HCT116 (cell line): ENCODE results near the gene MEF2D.

Experiments used
- CBX3 ChIP-seq: IDR thresholded peaks from 2 replicates; pipeline ENCODE4 v1.6.1; 2012; ENCODE audit warnings: low read depth
- EZH2 ChIP-seq: fragments of 200-600 bp; sonication (generic); IDR thresholded peaks from 2 replicates; pipeline ENCODE4 v1.6.1; 2017; ENCODE audit warnings: antibody characterized with exemption, mixed run types
- EZH2phosphoT487 ChIP-seq: fragments of 200-600 bp; IDR thresholded peaks from 2 replicates; pipeline ENCODE4 v1.6.1; 2018; ENCODE audit warnings: antibody characterized with exemption, borderline replicate concordance
- JUND ChIP-seq: IDR thresholded peaks from 2 replicates; pipeline ENCODE4 v1.6.1; 2012
- POLR2A ChIP-seq: IDR thresholded peaks from 2 replicates; pipeline ENCODE4 v1.7.0; 2011; ENCODE audit warnings: borderline replicate concordance; ENCODE audit not compliant: insufficient read depth, insufficient read length; ENCODE audit errors: extremely low read depth
- POLR2AphosphoS5 ChIP-seq: IDR thresholded peaks from 2 replicates; pipeline ENCODE4 v1.6.1; 2011; ENCODE audit warnings: mild to moderate bottlenecking, low read depth, low read length, moderate library complexity
- SP1 ChIP-seq: IDR thresholded peaks from 2 replicates; pipeline ENCODE4 v1.6.1; 2012; ENCODE audit warnings: low read depth
- YY1 ChIP-seq: IDR thresholded peaks from 2 replicates; pipeline ENCODE4 v1.6.1; 2011; ENCODE audit warnings: low read length, low read depth, moderate library complexity, mild to moderate bottlenecking; ENCODE audit not compliant: insufficient replicate concordance; ENCODE audit errors: extremely low read depth
- ZFX ChIP-seq: fragments of 450-650 bp; IDR thresholded peaks from 2 replicates; pipeline ENCODE4 v1.6.1; 2017
- TF ChIP-seq, protein P1 (sequence below), 3 experiments: fragments of 200-600 bp in 1 of 3; sonication (generic) in 1 of 3; IDR thresholded peaks in 2 of 3; conservative IDR thresholded peaks in 1 of 3; 2 replicates each; pipeline ENCODE4 v1.5.1; 2012 to 2017; ENCODE audit warnings: low read depth in 2 of 3, low read length in 2 of 3, antibody characterized with exemption in 1 of 3, borderline replicate concordance in 1 of 3, control low read depth in 1 of 3, mild to moderate bottlenecking in 1 of 3, mixed read lengths in 1 of 3, mixed run types in 1 of 3, moderate library complexity in 1 of 3; ENCODE audit not compliant: insufficient read depth in 1 of 3
- TF ChIP-seq, protein P2 (sequence below): IDR thresholded peaks from 2 replicates; pipeline ENCODE4 v1.6.1; 2012
- TF ChIP-seq, protein P3 (sequence below): IDR thresholded peaks from 2 replicates; pipeline ENCODE4 v1.6.1; 2011; ENCODE audit warnings: mild to moderate bottlenecking, low read length, moderate library complexity; ENCODE audit not compliant: insufficient replicate concordance; ENCODE audit errors: extremely low read depth
- TF ChIP-seq, protein P4 (sequence below): IDR thresholded peaks from 2 replicates; pipeline ENCODE4 v1.6.1; 2012; ENCODE audit warnings: low read depth
- TF ChIP-seq, protein P5 (sequence below): IDR thresholded peaks from 2 replicates; pipeline ENCODE4 v1.6.1; 2012

DNA sequence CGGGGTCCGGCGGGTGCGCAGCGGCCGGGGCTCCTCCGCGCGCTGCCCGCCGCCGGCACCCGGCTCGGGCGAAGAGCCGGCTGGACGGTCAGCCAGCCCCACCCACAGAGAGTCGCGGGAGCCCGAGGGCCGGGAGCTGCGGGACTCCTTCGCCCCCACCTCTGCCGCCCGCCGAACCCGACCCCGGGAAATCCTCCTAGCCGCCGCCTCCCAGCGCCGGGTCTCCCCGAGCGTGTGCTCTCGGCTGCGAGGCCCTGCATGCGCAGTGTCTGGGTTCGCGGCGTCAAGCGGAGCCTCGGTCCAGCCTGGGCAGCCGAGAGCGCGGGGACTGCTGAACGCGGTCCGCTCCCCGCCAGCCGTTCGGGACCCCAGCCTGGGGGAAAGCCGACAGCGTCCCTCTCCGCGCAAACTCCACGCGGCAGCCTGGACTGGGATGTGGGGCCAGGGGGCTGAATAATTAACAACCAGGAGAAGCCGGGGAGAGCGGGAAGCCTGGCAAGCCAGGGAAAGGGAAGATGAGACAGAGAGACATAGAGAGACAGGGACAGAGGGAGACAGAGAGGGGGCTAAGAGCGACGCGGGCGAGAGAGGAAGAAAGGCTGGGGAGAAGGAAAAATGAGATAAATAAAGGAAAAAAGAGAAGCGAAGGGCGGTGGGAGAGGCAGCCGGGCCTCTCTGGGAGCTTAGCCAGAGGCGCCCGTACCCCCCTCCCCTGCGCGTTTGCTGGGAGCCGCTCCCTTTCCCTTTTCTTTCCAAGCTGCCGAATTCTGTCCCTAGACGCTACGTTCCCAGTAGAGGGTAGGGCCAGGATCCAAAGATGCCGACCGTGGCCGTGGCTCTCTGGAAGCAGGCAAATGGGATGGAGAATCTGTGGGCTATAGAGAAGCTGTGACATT lies 64.2 kb downstream of the MEF2D start:
- no peak for TF ChIP-seq ZFX
- TF ChIP-seq, protein P1, sequence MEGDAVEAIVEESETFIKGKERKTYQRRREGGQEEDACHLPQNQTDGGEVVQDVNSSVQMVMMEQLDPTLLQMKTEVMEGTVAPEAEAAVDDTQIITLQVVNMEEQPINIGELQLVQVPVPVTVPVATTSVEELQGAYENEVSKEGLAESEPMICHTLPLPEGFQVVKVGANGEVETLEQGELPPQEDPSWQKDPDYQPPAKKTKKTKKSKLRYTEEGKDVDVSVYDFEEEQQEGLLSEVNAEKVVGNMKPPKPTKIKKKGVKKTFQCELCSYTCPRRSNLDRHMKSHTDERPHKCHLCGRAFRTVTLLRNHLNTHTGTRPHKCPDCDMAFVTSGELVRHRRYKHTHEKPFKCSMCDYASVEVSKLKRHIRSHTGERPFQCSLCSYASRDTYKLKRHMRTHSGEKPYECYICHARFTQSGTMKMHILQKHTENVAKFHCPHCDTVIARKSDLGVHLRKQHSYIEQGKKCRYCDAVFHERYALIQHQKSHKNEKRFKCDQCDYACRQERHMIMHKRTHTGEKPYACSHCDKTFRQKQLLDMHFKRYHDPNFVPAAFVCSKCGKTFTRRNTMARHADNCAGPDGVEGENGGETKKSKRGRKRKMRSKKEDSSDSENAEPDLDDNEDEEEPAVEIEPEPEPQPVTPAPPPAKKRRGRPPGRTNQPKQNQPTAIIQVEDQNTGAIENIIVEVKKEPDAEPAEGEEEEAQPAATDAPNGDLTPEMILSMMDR (IDR thresholded peaks at IDR 0.05 in 2 of 3, conservative IDR thresholded peaks at IDR 0.05 in 1 of 3; ENCODE audit: borderline replicate concordance in 1 of 3, insufficient read depth in 1 of 3, low read depth in 2 of 3, low read length in 2 of 3): no peak
- no peak for TF ChIP-seq POLR2A
- TF ChIP-seq, protein P2, sequence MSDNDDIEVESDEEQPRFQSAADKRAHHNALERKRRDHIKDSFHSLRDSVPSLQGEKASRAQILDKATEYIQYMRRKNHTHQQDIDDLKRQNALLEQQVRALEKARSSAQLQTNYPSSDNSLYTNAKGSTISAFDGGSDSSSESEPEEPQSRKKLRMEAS: no peak
- TF ChIP-seq POLR2AphosphoS5: no peak
- TF ChIP-seq EZH2: no peak
- TF ChIP-seq YY1: no peak
- TF ChIP-seq, protein P3, sequence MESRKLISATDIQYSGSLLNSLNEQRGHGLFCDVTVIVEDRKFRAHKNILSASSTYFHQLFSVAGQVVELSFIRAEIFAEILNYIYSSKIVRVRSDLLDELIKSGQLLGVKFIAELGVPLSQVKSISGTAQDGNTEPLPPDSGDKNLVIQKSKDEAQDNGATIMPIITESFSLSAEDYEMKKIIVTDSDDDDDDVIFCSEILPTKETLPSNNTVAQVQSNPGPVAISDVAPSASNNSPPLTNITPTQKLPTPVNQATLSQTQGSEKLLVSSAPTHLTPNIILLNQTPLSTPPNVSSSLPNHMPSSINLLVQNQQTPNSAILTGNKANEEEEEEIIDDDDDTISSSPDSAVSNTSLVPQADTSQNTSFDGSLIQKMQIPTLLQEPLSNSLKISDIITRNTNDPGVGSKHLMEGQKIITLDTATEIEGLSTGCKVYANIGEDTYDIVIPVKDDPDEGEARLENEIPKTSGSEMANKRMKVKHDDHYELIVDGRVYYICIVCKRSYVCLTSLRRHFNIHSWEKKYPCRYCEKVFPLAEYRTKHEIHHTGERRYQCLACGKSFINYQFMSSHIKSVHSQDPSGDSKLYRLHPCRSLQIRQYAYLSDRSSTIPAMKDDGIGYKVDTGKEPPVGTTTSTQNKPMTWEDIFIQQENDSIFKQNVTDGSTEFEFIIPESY: no peak
- TF ChIP-seq CBX3: no peak
- no peak for TF ChIP-seq JUND
- no peak for TF ChIP-seq EZH2phosphoT487
- TF ChIP-seq, protein P4, sequence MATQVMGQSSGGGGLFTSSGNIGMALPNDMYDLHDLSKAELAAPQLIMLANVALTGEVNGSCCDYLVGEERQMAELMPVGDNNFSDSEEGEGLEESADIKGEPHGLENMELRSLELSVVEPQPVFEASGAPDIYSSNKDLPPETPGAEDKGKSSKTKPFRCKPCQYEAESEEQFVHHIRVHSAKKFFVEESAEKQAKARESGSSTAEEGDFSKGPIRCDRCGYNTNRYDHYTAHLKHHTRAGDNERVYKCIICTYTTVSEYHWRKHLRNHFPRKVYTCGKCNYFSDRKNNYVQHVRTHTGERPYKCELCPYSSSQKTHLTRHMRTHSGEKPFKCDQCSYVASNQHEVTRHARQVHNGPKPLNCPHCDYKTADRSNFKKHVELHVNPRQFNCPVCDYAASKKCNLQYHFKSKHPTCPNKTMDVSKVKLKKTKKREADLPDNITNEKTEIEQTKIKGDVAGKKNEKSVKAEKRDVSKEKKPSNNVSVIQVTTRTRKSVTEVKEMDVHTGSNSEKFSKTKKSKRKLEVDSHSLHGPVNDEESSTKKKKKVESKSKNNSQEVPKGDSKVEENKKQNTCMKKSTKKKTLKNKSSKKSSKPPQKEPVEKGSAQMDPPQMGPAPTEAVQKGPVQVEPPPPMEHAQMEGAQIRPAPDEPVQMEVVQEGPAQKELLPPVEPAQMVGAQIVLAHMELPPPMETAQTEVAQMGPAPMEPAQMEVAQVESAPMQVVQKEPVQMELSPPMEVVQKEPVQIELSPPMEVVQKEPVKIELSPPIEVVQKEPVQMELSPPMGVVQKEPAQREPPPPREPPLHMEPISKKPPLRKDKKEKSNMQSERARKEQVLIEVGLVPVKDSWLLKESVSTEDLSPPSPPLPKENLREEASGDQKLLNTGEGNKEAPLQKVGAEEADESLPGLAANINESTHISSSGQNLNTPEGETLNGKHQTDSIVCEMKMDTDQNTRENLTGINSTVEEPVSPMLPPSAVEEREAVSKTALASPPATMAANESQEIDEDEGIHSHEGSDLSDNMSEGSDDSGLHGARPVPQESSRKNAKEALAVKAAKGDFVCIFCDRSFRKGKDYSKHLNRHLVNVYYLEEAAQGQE: no peak
- no peak for TF ChIP-seq SP1
- TF ChIP-seq, protein P5, sequence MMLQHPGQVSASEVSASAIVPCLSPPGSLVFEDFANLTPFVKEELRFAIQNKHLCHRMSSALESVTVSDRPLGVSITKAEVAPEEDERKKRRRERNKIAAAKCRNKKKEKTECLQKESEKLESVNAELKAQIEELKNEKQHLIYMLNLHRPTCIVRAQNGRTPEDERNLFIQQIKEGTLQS: no peak
